Measurements from ENCODE around the gene S100B.

GRCh38 chr21:46549650-46550049 lies 55.2 kb downstream of the S100B start:
- TF ChIP-seq EZH2 (IDR thresholded peaks at IDR 0.05; ENCODE audit: borderline replicate concordance, insufficient read depth, low read depth, low read length, poor library complexity, severe bottlenecking) (no peak), CTCF (IDR thresholded peaks at IDR 0.05) (no peak)

All from B cell (primary cell).